Lung (tissue), 12 donors: Measurements from ENCODE around the gene TGM1. TPM values are rescaled to one million over a fixed set of nuclear protein-coding genes. Genes with fewer than 3 reads are reported as not detected.

Experiments used
- ATAC-seq: fragments of 200-7000 bp; cut with Tn5 transposase; one replicate; pipeline ENCODE4 v1.9.1; 2020; ENCODE audit warnings: moderate number of reproducible peaks; ENCODE audit not compliant: insufficient read depth, low FRiP score
- DNase-seq, 3 donors: peaks; one replicate each; pipeline ENCODE4 v3.0.0-alpha.2; 2013 to 2017
- H3K27ac ChIP-seq, 2 donors: one replicate each; pipeline ENCODE4 v1.5.1; 2013; ENCODE audit warnings: mild to moderate bottlenecking in 2 of 2, moderate library complexity in 2 of 2, control low read depth in 1 of 2, inconsistent platforms in 1 of 2, low read depth in 1 of 2, low read length in 1 of 2
- H3K27me3 ChIP-seq, 3 donors: one replicate each; pipeline ENCODE4 v1.5.1; 2013; ENCODE audit warnings: low read length in 2 of 3; ENCODE audit not compliant: control insufficient read depth in 3 of 3, insufficient read depth in 3 of 3
- H3K36me3 ChIP-seq, 4 donors: one replicate each; pipeline ENCODE4 v1.5.1; 2013; ENCODE audit warnings: low read length in 4 of 4, mild to moderate bottlenecking in 1 of 4, moderate library complexity in 1 of 4; ENCODE audit not compliant: control insufficient read depth in 4 of 4, insufficient read depth in 4 of 4
- H3K4me1 ChIP-seq, 5 donors: one replicate each; pipeline ENCODE4 v1.5.1; 2013; ENCODE audit warnings: low read length in 5 of 5, mild to moderate bottlenecking in 2 of 5, moderate library complexity in 1 of 5; ENCODE audit not compliant: control insufficient read depth in 5 of 5, insufficient read depth in 5 of 5
- H3K4me3 ChIP-seq: one replicate; pipeline ENCODE4 v1.5.1; 2013; ENCODE audit warnings: mild to moderate bottlenecking, control low read depth, moderate library complexity
- H3K9ac ChIP-seq, 2 donors: one replicate each; pipeline ENCODE4 v1.5.1; 2013; ENCODE audit warnings: low read length in 2 of 2, control low read depth in 1 of 2; ENCODE audit not compliant: insufficient read depth in 1 of 2
- H3K9me3 ChIP-seq, 4 donors: one replicate each; pipeline ENCODE4 v1.5.1; 2013; ENCODE audit warnings: low read length in 3 of 4, mild to moderate bottlenecking in 1 of 4, moderate library complexity in 1 of 4; ENCODE audit not compliant: control insufficient read depth in 4 of 4, insufficient read depth in 3 of 4
- CTCF ChIP-seq: IDR thresholded peaks from 2 replicates; pipeline ENCODE4 v1.5.1; 2012; ENCODE audit warnings: mild to moderate bottlenecking; ENCODE audit errors: control extremely low read depth, extremely low read depth
- WGBS, 2 donors: extraction: QIAGEN DNeasy Blood & Tissue Kit; methylation state at CpG; one replicate each; pipeline ENCODE4 v1.1.7; 2013; 5-methylcytosine and 5-hydroxymethylcytosine counted together
- polyA plus RNA-seq, 2 donors: library from polyadenylated mRNA; stranded (reverse); fragments of 200-250 nt; gene quantifications; one replicate each; pipeline ENCODE4 v1.2.1, GENCODE V29; 2013
- total RNA-seq, 2 donors: library from RNA; depleted of rRNA in 1 of 2; stranded (reverse); fragments of >200 nt in 1 of 2; gene quantifications; one replicate each; pipeline ENCODE4 v1.2.1, GENCODE V29; 2014 to 2021
- donor health status: control.
- donor health status: control.
- donor health status: Bipolar disorder and iron deficiency.
- donor health status: healthy.
- donor health status: DM: yes; HTN: yes; CAD: no.

Gene TGM1
- total and polyA plus RNA-seq, 4 donors: 1.9 to 11.3 (median 9.3) TPM

GRCh38 chr14:24252289-24253124, 10.5 kb downstream of the TGM1 start:
- H3K4me3 ChIP-seq: no peak overlapping the region
- WGBS, 2 donors: 82 to 84% methylated on average over 11 of the region's 11 CpGs
- no peak overlapping the region for H3K9ac ChIP-seq
- no peak for ATAC-seq
- H3K27ac ChIP-seq: peak overlapping the region in 1 of 2 donors; percentile 26
- no peaks in the 10 kb centered on the region for H3K4me1 ChIP-seq
- no peaks in the 10 kb centered on the region for H3K9me3 ChIP-seq
- no peak for DNase-seq
- peaks cover 0 to 16% (median 0%) of the 10 kb centered on the region in 4 donors for H3K36me3 ChIP-seq
- no peak for TF ChIP-seq CTCF
- no peaks in the 10 kb centered on the region for H3K27me3 ChIP-seq

- Histone ChIP-seq H3K27ac (peak overlapping the region in 1 of 2 donors; percentile 26), H3K9me3 (no peaks in the 10 kb centered on the region), H3K4me3 (no peak overlapping the region), H3K4me1 (no peaks in the 10 kb centered on the region), H3K27me3 (no peaks in the 10 kb centered on the region), H3K9ac (no peak overlapping the region), H3K36me3 (peaks cover 0 to 16% (median 0%) of the 10 kb centered on the region in 4 donors)
- 80 to 87% methylated on average over 1 of the region's 1 CpG for WGBS, 2 donors
- peak; percentile 39 for ATAC-seq
- DNase-seq: no peak
- TF ChIP-seq CTCF: no peak
Observed at GRCh38 chr14:24251880-24252288, 11.1 kb downstream of the TGM1 start.

- Histone ChIP-seq H3K9ac (no peak overlapping the region), H3K27ac (no peak overlapping the region), H3K36me3 (peaks cover 0 to 16% (median 0%) of the 10 kb centered on the region in 4 donors), H3K4me1 (no peaks in the 10 kb centered on the region), H3K27me3 (no peaks in the 10 kb centered on the region), H3K4me3 (no peak overlapping the region), H3K9me3 (no peaks in the 10 kb centered on the region)
- no peak for TF ChIP-seq CTCF
- WGBS, 2 donors: 64 to 69% methylated on average over 4 of the region's 4 CpGs
- ATAC-seq (no peak), DNase-seq (no peak)
Observed at GRCh38 chr14:24250354-24250753, 12.6 kb downstream of the TGM1 start.
